NCI-H1092 treated with DMSO at 0.1 percent for 48 hours (cell line): ENCODE results near the gene MBD4.
A peak's percentile ranks its signal among the peaks of the same experiment; 100 is the strongest.

ENCODE experiments used
- DNase-seq: peaks from one replicate; lab custom pipeline; 2025; lab: John Stamatoyannopoulos, UW

MBD4 gene

GRCh38 chr3:129463094-129463493, 23.3 kb upstream of the MBD4 start:
- no peak for DNase-seq

- DNase-seq: no peak
Measured at GRCh38 chr3:129462361-129462968, 22.7 kb upstream of the MBD4 start.

GRCh38 chr3:129461461-129462146, 21.9 kb upstream of the MBD4 start:
- DNase-seq: no peak

GRCh38 chr3:129461022-129461421, 21.3 kb upstream of the MBD4 start:
- no peak for DNase-seq

- no peak for DNase-seq
Measured at GRCh38 chr3:129460572-129460971, 20.8 kb upstream of the MBD4 start.

GRCh38 chr3:129460155-129460554, 20.4 kb upstream of the MBD4 start:
- no peak for DNase-seq

GRCh38 chr3:129453732-129454131, 14.0 kb upstream of the MBD4 start:
- DNase-seq: no peak

GRCh38 chr3:129449279-129450115, 9.7 kb upstream of the MBD4 start:
- no peak for DNase-seq

- no peak for DNase-seq
Measured at GRCh38 chr3:129448186-129448895, 8.6 kb upstream of the MBD4 start.

- no peak for DNase-seq
Measured at GRCh38 chr3:129446926-129447325, 7.2 kb upstream of the MBD4 start.

- DNase-seq: no peak
Measured at GRCh38 chr3:129445471-129445870, 5.7 kb upstream of the MBD4 start.

- no peak for DNase-seq
Measured at GRCh38 chr3:129442947-129443346, 3.2 kb upstream of the MBD4 start.

GRCh38 chr3:129442486-129442885, 2.7 kb upstream of the MBD4 start:
- no peak for DNase-seq

- peak; percentile 17 for DNase-seq
Measured at GRCh38 chr3:129441782-129442181, 2.0 kb upstream of the MBD4 start.

GRCh38 chr3:129441215-129441614, 1.5 kb upstream of the MBD4 start:
- DNase-seq: no peak

GRCh38 chr3:129440618-129441190, 956 bp upstream of the MBD4 start:
- DNase-seq: peak; percentile 56

- DNase-seq: no peak
Measured at GRCh38 chr3:129439226-129439816, 427 bp downstream of the MBD4 start.

- no peak for DNase-seq
Measured at GRCh38 chr3:129435367-129435766, 4.4 kb downstream of the MBD4 start.

GRCh38 chr3:129434140-129434539, 5.6 kb downstream of the MBD4 start:
- no peak for DNase-seq

GRCh38 chr3:129433565-129433964, 6.2 kb downstream of the MBD4 start:
- DNase-seq: no peak

- no peak for DNase-seq
Measured at GRCh38 chr3:129432671-129433070, 7.1 kb downstream of the MBD4 start.

GRCh38 chr3:129432036-129432435, 7.7 kb downstream of the MBD4 start:
- no peak for DNase-seq
